PC-9 (cell line): ENCODE results near the gene GHITM. TPM values are rescaled to one million over a fixed set of nuclear protein-coding genes. Genes with fewer than 3 reads are reported as not detected.

Source experiments
- BruUV-seq: library from RNA; stranded (reverse); fragments of 400-500 nt; replicated peaks from 2 replicates; lab custom pipeline; 2021; lab: Mats Ljungman, UMichigan
- CTCF ChIA-PET: fragments of 300-600 bp; sonication (Branson Sonifier 250); formaldehyde crosslinking; loops from one replicate; lab custom pipeline; 2022; ENCODE audit warnings: antibody characterized with exemption; lab: Charles Lee
- POLR2A ChIA-PET: fragments of 300-600 bp; sonication (Branson Sonifier 250); formaldehyde crosslinking; loops from one replicate; lab custom pipeline; 2022; ENCODE audit warnings: antibody characterized with exemption; ENCODE audit not compliant: unreplicated experiment; lab: Charles Lee
- DNase-seq, 2 experiments: peaks; one replicate each; pipeline versions ENCODE4 v3.0.0 to v3.0.0-alpha.2; 2015 to 2022; ENCODE audit warnings: mixed read lengths in 1 of 2
- H2AFZ ChIP-seq: fragments of 200-600 bp; sonication (generic); 2 replicates; pipeline ENCODE4 v1.8.1; 2017; ENCODE audit warnings: antibody characterized with exemption
- H3F3A ChIP-seq: fragments of 200-600 bp; sonication (generic); 2 replicates; pipeline ENCODE4 v1.8.1; 2017; ENCODE audit warnings: antibody characterized with exemption, mild to moderate bottlenecking, low read depth; ENCODE audit not compliant: insufficient read depth
- H3K27ac ChIP-seq: fragments of 200-600 bp; sonication (generic); 2 replicates; pipeline ENCODE4 v1.6.1; 2016; ENCODE audit warnings: mixed run types
- H3K27me3 ChIP-seq: fragments of 200-600 bp; sonication (generic); 2 replicates; pipeline ENCODE4 v1.6.1; 2016; ENCODE audit warnings: low read depth, mixed run types; ENCODE audit not compliant: insufficient read depth
- H3K36me3 ChIP-seq: fragments of 200-600 bp; sonication (generic); 2 replicates; pipeline ENCODE4 v1.6.1; 2016; ENCODE audit warnings: low read depth, mixed run types
- H3K4me1 ChIP-seq: fragments of 200-600 bp; sonication (generic); replicated peaks from 2 replicates; pipeline ENCODE4 v1.6.1; 2016; ENCODE audit warnings: mixed run types; ENCODE audit not compliant: insufficient read depth
- H3K4me2 ChIP-seq: fragments of 200-600 bp; sonication (generic); 2 replicates; pipeline ENCODE4 v1.6.1; 2017; ENCODE audit warnings: mixed run types
- H3K4me3 ChIP-seq: fragments of 200-600 bp; sonication (generic); 2 replicates; pipeline ENCODE4 v1.6.1; 2016; ENCODE audit warnings: mixed run types
- H3K79me2 ChIP-seq: fragments of 200-600 bp; sonication (generic); 2 replicates; pipeline ENCODE4 v1.6.1; 2017; ENCODE audit warnings: low read depth, mixed run types
- H3K9me2 ChIP-seq: fragments of 200-600 bp; sonication (generic); 2 replicates; pipeline ENCODE4 v1.8.1; 2017; ENCODE audit warnings: mild to moderate bottlenecking; ENCODE audit not compliant: insufficient read depth
- H3K9me3 ChIP-seq: fragments of 200-600 bp; sonication (generic); 2 replicates; pipeline ENCODE4 v1.8.1; 2016; ENCODE audit warnings: low read depth; ENCODE audit not compliant: insufficient read depth
- H4K20me1 ChIP-seq: fragments of 200-600 bp; sonication (generic); 2 replicates; pipeline ENCODE4 v1.8.1; 2017; ENCODE audit not compliant: insufficient read depth
- EZH2 ChIP-seq: fragments of 200-600 bp; sonication (generic); IDR thresholded peaks from 2 replicates; pipeline ENCODE4 v1.8.0; 2017; ENCODE audit warnings: antibody characterized with exemption, low read depth
- intact Hi-C: fragments of 100-400 bp; cut with micrococcal nuclease; formaldehyde crosslinking; loops from one replicate; pipeline ENCODE4 v1.10.0; 2022; ENCODE audit not compliant: unreplicated experiment
- total RNA-seq: library from RNA; stranded (reverse); gene quantifications from 2 replicates; pipeline ENCODE4 v1.2.3, GENCODE V29; 2021
- TF ChIP-seq, protein P1 (sequence below): fragments of 200-600 bp; sonication (generic); conservative IDR thresholded peaks from 2 replicates; pipeline ENCODE4 v1.6.1; 2017; ENCODE audit warnings: mixed run types, antibody characterized with exemption, mild to moderate bottlenecking, moderate library complexity

Gene GHITM
- total RNA-seq, 1 experiment from 2014 or later, result 291 TPM

DNA sequence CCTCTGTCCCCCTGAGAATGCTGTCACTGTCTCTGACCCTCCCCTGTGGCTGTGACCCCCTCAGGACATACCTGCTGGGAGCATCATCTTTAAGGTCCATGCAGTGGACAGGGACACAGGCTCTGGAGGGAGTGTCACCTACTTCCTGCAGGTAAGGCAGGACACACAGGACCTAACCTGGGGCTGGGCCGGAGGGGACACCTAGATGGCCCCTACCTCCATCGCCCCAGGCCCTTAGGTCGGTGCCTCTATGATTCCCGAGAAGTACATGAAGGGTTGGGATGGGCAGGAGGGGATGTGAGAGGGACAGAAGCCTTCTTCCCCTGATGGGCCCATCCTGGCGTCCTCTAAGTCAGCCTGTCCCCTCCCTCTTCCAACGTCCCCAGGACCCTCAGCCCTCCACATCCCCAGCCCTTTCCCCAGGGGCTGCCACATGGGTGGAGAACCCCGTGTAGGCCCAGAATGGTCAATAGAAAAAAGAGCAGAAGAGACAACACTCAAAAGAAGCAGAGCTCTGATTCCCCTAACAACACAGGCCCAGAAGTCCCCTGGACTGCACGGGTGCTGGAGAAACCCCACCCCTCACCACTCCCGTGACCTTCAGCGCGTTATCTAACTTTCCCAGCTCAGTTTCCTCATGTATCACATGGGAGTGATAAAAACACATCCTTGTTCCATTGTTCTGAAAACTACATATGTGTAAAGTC is 61.4 kb downstream of the GHITM start:
- ChIA-PET POLR2A (no interaction called here), CTCF (no interaction called here)
- H3K4me3 ChIP-seq, result no peak overlapping the region
- no peaks in the 10 kb centered on the region for H3K4me1 ChIP-seq
- no peak overlapping the region for H2AFZ ChIP-seq
- no peak for TF ChIP-seq EZH2
- TF ChIP-seq, protein P1, sequence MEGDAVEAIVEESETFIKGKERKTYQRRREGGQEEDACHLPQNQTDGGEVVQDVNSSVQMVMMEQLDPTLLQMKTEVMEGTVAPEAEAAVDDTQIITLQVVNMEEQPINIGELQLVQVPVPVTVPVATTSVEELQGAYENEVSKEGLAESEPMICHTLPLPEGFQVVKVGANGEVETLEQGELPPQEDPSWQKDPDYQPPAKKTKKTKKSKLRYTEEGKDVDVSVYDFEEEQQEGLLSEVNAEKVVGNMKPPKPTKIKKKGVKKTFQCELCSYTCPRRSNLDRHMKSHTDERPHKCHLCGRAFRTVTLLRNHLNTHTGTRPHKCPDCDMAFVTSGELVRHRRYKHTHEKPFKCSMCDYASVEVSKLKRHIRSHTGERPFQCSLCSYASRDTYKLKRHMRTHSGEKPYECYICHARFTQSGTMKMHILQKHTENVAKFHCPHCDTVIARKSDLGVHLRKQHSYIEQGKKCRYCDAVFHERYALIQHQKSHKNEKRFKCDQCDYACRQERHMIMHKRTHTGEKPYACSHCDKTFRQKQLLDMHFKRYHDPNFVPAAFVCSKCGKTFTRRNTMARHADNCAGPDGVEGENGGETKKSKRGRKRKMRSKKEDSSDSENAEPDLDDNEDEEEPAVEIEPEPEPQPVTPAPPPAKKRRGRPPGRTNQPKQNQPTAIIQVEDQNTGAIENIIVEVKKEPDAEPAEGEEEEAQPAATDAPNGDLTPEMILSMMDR, result no peak
- peaks cover 99% of the 10 kb centered on the region for H3K27me3 ChIP-seq
- H3K4me2 ChIP-seq, result no peak overlapping the region
- H3K27ac ChIP-seq, result no peak overlapping the region
- H3K9me2 ChIP-seq, result no peaks in the 10 kb centered on the region
- 0 out of 2 replicates have a peak, but pooled peaks cover 6% of the 10 kb centered on the region for H4K20me1 ChIP-seq
- DNase-seq, result no peak
- H3K9me3 ChIP-seq, result no peaks in the 10 kb centered on the region
- BruUV-seq, result no TSS peak
- H3K79me2 ChIP-seq, result no peaks in the 10 kb centered on the region
- no peaks in the 10 kb centered on the region for H3F3A ChIP-seq
- intact Hi-C loops, result no loop called here
- H3K36me3 ChIP-seq, result no peaks in the 10 kb centered on the region

DNA sequence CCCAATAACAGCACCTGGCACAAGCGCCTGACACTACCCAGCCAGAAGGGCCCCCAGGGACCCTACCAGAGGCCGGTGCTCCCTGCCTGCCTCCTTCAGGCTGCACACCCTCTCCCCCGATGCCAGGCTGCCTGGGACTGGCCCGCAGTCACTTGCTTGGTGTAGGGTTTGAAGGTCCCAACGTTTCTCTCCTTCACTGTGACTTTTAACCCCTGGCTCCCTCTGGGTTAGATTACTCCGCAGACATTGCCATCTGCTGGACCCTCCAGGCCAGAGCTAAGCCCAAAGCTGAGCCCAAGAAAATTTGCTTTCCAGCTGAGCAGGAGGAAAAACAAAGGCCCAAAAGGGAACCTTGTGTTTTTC is 61.9 kb downstream of the GHITM start:
- CTCF ChIA-PET, result no interaction called here
- intact Hi-C loops, result no loop called here
- Histone ChIP-seq H3K4me1 (no peaks in the 10 kb centered on the region), H3K4me3 (no peak overlapping the region), H3K4me2 (no peak overlapping the region), H2AFZ (no peak overlapping the region), H3K27me3 (peaks cover 99% of the 10 kb centered on the region), H3F3A (no peaks in the 10 kb centered on the region), H3K36me3 (no peaks in the 10 kb centered on the region), H3K27ac (no peak overlapping the region), H3K79me2 (no peaks in the 10 kb centered on the region), H3K9me2 (no peaks in the 10 kb centered on the region), H3K9me3 (no peaks in the 10 kb centered on the region), H4K20me1 (0 out of 2 replicates have a peak, but pooled peaks cover 6% of the 10 kb centered on the region)
- no TSS peak for BruUV-seq
- DNase-seq, result no peak
- POLR2A ChIA-PET, result no interaction called here
- TF ChIP-seq EZH2, result no peak
- TF ChIP-seq, protein P1, result no peak

DNA sequence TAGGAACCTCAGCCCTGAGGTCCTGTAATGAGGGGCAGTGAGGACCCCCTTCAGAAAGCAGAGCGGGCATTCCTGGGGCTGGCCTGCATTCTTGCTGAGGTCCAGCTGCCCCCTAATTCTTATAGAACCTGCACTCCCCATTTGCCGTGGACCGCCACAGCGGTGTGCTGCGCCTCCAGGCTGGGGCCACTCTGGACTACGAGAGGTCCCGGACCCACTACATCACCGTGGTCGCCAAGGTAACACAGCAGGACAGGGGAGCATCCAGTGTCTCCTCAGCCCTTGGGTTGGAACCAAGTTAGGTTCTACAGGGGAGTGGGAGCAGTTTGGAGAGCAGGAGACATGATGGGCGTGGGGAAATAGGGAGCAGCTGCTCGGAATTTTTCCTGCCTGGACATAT is 62.4 kb downstream of the GHITM start:
- Histone ChIP-seq H3F3A (no peaks in the 10 kb centered on the region), H2AFZ (no peak overlapping the region), H3K4me1 (no peaks in the 10 kb centered on the region), H3K4me2 (no peak overlapping the region), H3K36me3 (no peaks in the 10 kb centered on the region), H3K9me2 (no peaks in the 10 kb centered on the region), H3K9me3 (no peaks in the 10 kb centered on the region), H4K20me1 (0 out of 2 replicates have a peak, but pooled peaks cover 2% of the 10 kb centered on the region), H3K79me2 (no peaks in the 10 kb centered on the region), H3K4me3 (no peak overlapping the region), H3K27me3 (peaks cover 99% of the 10 kb centered on the region), H3K27ac (no peak overlapping the region)
- intact Hi-C loops, result no loop called here
- TF ChIP-seq, protein P1, result no peak
- TF ChIP-seq EZH2, result no peak
- no TSS peak for BruUV-seq
- no peak for DNase-seq
- CTCF ChIA-PET, result no interaction called here
- POLR2A ChIA-PET, result no interaction called here
